Chondrocyte (in vitro differentiated cells): ENCODE measurements around the gene C10orf71. TPM values are rescaled to one million over a fixed set of nuclear protein-coding genes. Genes with fewer than 3 reads are reported as not detected.

Experiments used
- DNase-seq: peaks from one replicate; pipeline ENCODE4 v3.0.0; 2021; ENCODE audit warnings: mixed read lengths, low spot score
- H3K27ac Mint-ChIP-seq: one replicate; pipeline ENCODE4 v1.8.0; 2021; ENCODE audit warnings: mild to moderate bottlenecking, moderate library complexity, mixed read lengths; ENCODE audit not compliant: unreplicated experiment
- H3K27me3 Mint-ChIP-seq: 2 replicates; pipeline ENCODE4 v1.8.0; 2021; ENCODE audit warnings: low read depth, mixed read lengths
- H3K36me3 Mint-ChIP-seq: 2 replicates; pipeline ENCODE4 v1.8.0; 2021; ENCODE audit warnings: low read depth, mixed read lengths
- H3K4me1 Mint-ChIP-seq: 2 replicates; pipeline ENCODE4 v1.8.0; 2021; ENCODE audit warnings: low read depth, mild to moderate bottlenecking, mixed read lengths
- H3K4me3 Mint-ChIP-seq: one replicate; pipeline ENCODE4 v1.8.0; 2021; ENCODE audit warnings: mild to moderate bottlenecking, moderate library complexity, mixed read lengths; ENCODE audit not compliant: unreplicated experiment
- H3K9me3 Mint-ChIP-seq: 2 replicates; pipeline ENCODE4 v1.8.0; 2021; ENCODE audit warnings: low read depth, mixed read lengths
- CTCF ChIP-seq: fragments of 200-600 bp; sonication (generic); IDR thresholded peaks from 2 replicates; pipeline ENCODE4 v1.5.0; 2021; ENCODE audit warnings: antibody characterized with exemption, mild to moderate bottlenecking, moderate library complexity
- total RNA-seq: library from RNA; stranded (reverse); gene quantifications from 3 replicates; pipeline ENCODE4 v1.2.1, GENCODE V29; 2021

Gene C10orf71
- total RNA-seq, 1 donor from 2014 or later: not detected

DNA sequence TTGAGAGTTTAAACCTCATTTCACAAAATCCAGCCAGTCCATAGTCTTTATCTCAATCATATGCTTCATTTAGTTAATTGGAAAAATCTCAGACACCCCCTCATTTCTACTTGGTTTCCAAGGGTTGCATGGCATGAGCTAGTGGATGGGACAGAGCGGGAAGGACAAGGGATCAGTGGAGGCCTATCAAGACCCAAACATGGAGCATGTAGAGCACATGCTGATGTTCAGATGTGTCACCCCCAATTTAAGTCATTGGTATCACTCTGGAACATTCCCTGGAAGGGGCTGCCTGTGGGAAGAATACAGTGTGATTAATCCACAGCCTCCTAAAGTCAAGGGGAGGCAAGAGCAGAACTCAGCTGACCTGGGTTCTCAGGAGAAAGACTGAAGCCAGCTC, 2.3 kb downstream of the C10orf71 start:
- Mint-ChIP-seq H3K27ac (no peak overlapping the region), H3K4me3 (no peak overlapping the region), H3K27me3 (peaks cover 24% of the 10 kb centered on the region), H3K9me3 (no peaks in the 10 kb centered on the region), H3K36me3 (no peaks in the 10 kb centered on the region), H3K4me1 (peaks cover 15% of the 10 kb centered on the region)
- DNase-seq: no peak
- no peak for TF ChIP-seq CTCF

DNA sequence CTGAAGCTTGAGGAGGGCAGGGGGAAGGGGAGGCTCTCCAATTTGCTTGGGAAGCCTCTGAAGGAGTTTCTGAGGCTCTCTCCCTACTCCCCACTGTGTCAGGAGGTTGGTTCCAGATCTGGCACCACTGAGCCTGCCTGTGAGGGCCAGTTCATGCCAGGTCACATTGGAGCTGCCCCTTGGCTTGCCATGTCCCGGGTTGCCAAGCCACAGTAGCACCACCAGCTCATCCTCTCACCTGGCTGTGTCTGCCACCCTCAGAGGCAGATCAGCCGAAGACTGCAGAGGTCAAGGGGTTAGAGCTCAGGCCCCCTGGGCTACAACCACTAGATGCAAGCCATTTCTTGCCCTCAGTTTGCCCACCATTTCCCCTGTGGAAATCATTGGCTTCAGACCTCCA, 3.1 kb downstream of the C10orf71 start:
- peak; percentile 59 for DNase-seq
- Mint-ChIP-seq H3K27me3 (peaks cover 21% of the 10 kb centered on the region), H3K4me1 (peaks cover 15% of the 10 kb centered on the region), H3K36me3 (no peaks in the 10 kb centered on the region), H3K27ac (no peak overlapping the region), H3K9me3 (no peaks in the 10 kb centered on the region), H3K4me3 (no peak overlapping the region)
- no peak for TF ChIP-seq CTCF

- DNase-seq: no peak
- peaks cover 7% of the 10 kb centered on the region for H3K4me1 Mint-ChIP-seq
- H3K27ac Mint-ChIP-seq: no peak overlapping the region
- H3K27me3 Mint-ChIP-seq: peaks cover 20% of the 10 kb centered on the region
- no peaks in the 10 kb centered on the region for H3K36me3 Mint-ChIP-seq
- no peak overlapping the region for H3K4me3 Mint-ChIP-seq
- TF ChIP-seq CTCF: no peak
- H3K9me3 Mint-ChIP-seq: no peaks in the 10 kb centered on the region
Observed at GRCh38 chr10:49303711-49304110, 4.7 kb downstream of the C10orf71 start.

- TF ChIP-seq CTCF: no peak
- Mint-ChIP-seq H3K27me3 (peaks cover 20% of the 10 kb centered on the region), H3K27ac (no peak overlapping the region), H3K9me3 (peaks cover 2% of the 10 kb centered on the region), H3K4me1 (peaks cover 2% of the 10 kb centered on the region), H3K36me3 (no peaks in the 10 kb centered on the region), H3K4me3 (no peak overlapping the region)
- DNase-seq: no peak
Observed at GRCh38 chr10:49304137-49304536, 5.2 kb downstream of the C10orf71 start.

DNA sequence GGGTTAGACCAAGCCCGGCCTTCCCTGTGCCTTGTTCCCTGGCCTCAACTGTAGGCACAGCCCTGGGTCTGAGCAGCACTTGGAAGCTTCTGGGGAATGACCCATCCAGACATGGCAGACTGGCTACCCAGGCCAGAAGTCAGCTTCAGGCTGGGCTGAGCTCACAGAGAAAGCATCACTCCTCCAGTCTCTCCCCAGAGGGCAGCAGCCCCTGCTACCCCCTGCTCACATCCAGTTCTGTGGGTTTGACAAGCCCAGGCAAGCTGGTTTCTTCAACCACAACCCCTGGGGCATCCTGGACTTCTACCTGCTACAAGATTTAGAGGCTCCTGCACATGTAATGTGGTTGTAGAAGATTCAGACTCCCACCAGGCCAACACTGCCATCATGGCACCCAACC, 9.0 kb downstream of the C10orf71 start:
- Mint-ChIP-seq H3K36me3 (no peaks in the 10 kb centered on the region), H3K4me1 (no peaks in the 10 kb centered on the region)

More for the DNA sequence above, 9.0 kb downstream of the C10orf71 start:
- TF ChIP-seq CTCF: no peak
- Mint-ChIP-seq H3K27ac (no peak overlapping the region), H3K27me3 (peaks cover 26% of the 10 kb centered on the region), H3K9me3 (peaks cover 5% of the 10 kb centered on the region), H3K4me3 (no peak overlapping the region)
- no peak for DNase-seq
